ENCODE data around the gene CERS4. TPM values are rescaled to one million over a fixed set of nuclear protein-coding genes. Genes with fewer than 3 reads are reported as not detected.

The CERS4 gene
- total and polyA plus RNA-seq, 2 of the 8 experiments (the other 6 are each of a cell fraction or from before 2014, with no cell fraction given) = 88.2 to 179 TPM

GRCh38 chr19:8253678-8254077 lies 44.5 kb downstream of the CERS4 start (continued):
- TF ChIP-seq CHD7 (IDR thresholded peaks at IDR 0.05; ENCODE audit: insufficient replicate concordance, low read length) = no peak
- no peak for TF ChIP-seq SUZ12 (IDR thresholded peaks at IDR 0.05; ENCODE audit: low read length)
- no peak for TF ChIP-seq CHD2 (IDR thresholded peaks at IDR 0.05; ENCODE audit: low read length)
- TF ChIP-seq CBX5 (IDR thresholded peaks at IDR 0.05; ENCODE audit: low read depth, low read length) = no peak
- TF ChIP-seq ASH2L (IDR thresholded peaks at IDR 0.05; ENCODE audit: low read length) = no peak
- no peak for TF ChIP-seq TBP (IDR thresholded peaks at IDR 0.05; ENCODE audit: low read depth, low read length)
- TF ChIP-seq POLR2AphosphoS5 (IDR thresholded peaks at IDR 0.05; ENCODE audit: low read depth, low read length) = no peak
- TF ChIP-seq USF2 (IDR thresholded peaks at IDR 0.05; ENCODE audit: low read length) = no peak
- no peak for TF ChIP-seq YY1 (IDR thresholded peaks at IDR 0.05; ENCODE audit: low read depth, low read length)
- TF ChIP-seq MAX (IDR thresholded peaks at IDR 0.05) = no peak
- no peak for TF ChIP-seq NRF1 (IDR thresholded peaks at IDR 0.05; ENCODE audit: low read depth, low read length)
- TF ChIP-seq EZH2 (IDR thresholded peaks at IDR 0.05; ENCODE audit: low read depth, low read length, severe bottlenecking) = no peak
